Erythroblast (primary cell): Measurements from ENCODE around the gene LSS.

Source experiments
- GATA1 ChIP-seq: IDR thresholded peaks from 2 replicates; pipeline ENCODE4 v1.6.1; 2011; ENCODE audit warnings: low read depth, mild to moderate bottlenecking, control low read depth, low read length, moderate library complexity
- POLR2A ChIP-seq: IDR thresholded peaks from 2 replicates; pipeline ENCODE4 v1.6.1; 2011; ENCODE audit warnings: mild to moderate bottlenecking, low read length

DNA sequence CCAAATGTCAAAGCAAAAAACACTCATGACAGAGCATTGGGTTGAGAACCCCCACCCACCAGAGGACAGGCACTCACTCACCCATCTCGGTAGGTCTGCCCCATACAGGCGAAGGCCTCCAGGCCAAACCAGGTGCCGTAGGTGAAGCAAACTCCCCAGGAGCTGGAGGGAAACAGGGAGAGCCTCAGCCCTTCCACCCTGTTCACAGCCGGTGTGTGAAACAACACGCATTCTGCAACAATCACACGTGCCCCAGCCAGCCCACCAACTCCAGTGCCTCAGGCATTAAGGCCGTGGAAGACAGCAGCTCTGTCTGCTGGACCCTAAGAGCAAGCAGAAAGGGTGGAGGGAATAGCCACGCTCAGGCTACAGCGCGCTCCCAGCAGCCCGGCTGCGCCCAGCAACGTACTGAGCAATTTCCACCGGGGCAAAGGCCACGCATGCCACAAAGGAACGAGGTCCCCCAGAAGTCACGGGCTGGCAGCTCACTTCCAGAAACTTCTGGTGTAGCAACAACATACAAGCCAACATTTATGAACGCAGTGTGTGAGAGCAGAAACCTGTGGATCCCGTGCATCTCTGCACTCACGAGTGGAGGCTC is 32.9 kb downstream of the LSS start:
- TF ChIP-seq POLR2A (no peak), GATA1 (no peak)
